ENCODE data around the gene PCID2. TPM values are rescaled to one million over a fixed set of nuclear protein-coding genes. Genes with fewer than 3 reads are reported as not detected.

The PCID2 gene
- total and polyA plus RNA-seq, 2 of the 13 experiments (the other 11 are each of a cell fraction or from before 2014, with no cell fraction given) = 65.0 to 111 TPM

DNA sequence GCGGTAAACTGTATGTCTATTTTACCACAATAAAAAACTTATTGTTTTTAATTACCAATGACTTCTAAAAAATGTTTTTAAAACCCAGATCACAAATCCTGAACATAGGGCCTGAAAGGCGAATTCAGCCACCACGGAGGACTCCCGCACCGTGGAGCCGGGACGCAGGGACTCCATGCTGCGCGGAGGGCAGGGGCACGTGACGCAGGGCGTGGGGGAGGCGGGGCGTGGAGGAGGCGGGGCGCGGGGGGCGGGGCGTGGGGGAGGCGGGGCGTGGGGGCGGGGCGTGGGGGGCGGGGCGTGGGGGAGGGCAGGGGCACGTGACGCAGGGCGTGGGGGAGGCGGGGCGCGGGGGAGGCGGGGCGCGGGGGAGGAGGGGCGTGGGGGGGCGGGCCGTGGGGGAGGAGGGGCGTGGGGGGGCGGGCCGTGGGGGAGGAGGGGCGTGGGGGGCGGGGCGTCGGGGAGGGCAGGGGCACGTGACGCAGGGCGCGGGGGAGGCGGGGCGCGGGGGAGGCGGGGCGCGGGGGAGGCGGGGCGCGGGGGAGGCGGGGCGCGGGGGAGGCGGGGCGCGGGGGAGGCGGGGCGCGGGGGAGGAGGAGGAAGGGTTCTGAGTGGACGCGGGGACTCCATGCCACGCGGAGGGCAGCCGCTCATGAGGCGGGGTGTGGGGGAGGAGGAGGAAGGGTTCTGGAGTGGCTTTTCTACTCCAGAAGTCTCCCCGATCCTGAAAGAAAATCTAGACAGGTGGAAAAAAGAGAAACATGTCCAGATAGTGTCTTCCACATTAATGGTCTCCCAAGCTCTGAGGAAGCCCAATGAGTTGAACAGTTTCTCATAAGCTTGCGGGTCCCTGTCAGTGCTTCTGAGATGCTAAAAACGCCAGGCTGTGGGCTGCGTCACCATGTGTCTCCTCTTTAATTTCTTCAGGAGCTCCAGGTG lies 54.4 kb downstream of the PCID2 start (continued):
- TF ChIP-seq, protein P1, sequence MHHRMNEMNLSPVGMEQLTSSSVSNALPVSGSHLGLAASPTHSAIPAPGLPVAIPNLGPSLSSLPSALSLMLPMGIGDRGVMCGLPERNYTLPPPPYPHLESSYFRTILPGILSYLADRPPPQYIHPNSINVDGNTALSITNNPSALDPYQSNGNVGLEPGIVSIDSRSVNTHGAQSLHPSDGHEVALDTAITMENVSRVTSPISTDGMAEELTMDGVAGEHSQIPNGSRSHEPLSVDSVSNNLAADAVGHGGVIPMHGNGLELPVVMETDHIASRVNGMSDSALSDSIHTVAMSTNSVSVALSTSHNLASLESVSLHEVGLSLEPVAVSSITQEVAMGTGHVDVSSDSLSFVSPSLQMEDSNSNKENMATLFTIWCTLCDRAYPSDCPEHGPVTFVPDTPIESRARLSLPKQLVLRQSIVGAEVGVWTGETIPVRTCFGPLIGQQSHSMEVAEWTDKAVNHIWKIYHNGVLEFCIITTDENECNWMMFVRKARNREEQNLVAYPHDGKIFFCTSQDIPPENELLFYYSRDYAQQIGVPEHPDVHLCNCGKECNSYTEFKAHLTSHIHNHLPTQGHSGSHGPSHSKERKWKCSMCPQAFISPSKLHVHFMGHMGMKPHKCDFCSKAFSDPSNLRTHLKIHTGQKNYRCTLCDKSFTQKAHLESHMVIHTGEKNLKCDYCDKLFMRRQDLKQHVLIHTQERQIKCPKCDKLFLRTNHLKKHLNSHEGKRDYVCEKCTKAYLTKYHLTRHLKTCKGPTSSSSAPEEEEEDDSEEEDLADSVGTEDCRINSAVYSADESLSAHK (CRISPR knock-in tag; IDR thresholded peaks at IDR 0.05; ENCODE audit: borderline replicate concordance) = 0 out of 2 replicates have a peak, but pooled peaks have one; percentile 15
- TF ChIP-seq ERF (CRISPR knock-in tag; IDR thresholded peaks at IDR 0.05) = no peak
- TF ChIP-seq, protein P2, sequence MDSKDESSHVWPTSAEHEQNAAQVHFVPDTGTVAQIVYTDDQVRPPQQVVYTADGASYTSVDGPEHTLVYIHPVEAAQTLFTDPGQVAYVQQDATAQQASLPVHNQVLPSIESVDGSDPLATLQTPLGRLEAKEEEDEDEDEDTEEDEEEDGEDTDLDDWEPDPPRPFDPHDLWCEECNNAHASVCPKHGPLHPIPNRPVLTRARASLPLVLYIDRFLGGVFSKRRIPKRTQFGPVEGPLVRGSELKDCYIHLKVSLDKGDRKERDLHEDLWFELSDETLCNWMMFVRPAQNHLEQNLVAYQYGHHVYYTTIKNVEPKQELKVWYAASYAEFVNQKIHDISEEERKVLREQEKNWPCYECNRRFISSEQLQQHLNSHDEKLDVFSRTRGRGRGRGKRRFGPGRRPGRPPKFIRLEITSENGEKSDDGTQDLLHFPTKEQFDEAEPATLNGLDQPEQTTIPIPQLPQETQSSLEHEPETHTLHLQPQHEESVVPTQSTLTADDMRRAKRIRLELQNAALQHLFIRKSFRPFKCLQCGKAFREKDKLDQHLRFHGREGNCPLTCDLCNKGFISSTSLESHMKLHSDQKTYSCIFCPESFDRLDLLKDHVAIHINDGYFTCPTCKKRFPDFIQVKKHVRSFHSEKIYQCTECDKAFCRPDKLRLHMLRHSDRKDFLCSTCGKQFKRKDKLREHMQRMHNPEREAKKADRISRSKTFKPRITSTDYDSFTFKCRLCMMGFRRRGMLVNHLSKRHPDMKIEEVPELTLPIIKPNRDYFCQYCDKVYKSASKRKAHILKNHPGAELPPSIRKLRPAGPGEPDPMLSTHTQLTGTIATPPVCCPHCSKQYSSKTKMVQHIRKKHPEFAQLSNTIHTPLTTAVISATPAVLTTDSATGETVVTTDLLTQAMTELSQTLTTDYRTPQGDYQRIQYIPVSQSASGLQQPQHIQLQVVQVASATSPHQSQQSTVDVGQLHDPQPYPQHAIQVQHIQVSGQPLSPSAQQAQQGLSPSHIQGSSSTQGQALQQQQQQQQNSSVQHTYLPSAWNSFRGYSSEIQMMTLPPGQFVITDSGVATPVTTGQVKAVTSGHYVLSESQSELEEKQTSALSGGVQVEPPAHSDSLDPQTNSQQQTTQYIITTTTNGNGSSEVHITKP (CRISPR knock-in tag; IDR thresholded peaks at IDR 0.05; ENCODE audit: low read depth) = 0 out of 2 replicates have a peak, but pooled peaks have one; percentile 22
- TF ChIP-seq, protein P3, sequence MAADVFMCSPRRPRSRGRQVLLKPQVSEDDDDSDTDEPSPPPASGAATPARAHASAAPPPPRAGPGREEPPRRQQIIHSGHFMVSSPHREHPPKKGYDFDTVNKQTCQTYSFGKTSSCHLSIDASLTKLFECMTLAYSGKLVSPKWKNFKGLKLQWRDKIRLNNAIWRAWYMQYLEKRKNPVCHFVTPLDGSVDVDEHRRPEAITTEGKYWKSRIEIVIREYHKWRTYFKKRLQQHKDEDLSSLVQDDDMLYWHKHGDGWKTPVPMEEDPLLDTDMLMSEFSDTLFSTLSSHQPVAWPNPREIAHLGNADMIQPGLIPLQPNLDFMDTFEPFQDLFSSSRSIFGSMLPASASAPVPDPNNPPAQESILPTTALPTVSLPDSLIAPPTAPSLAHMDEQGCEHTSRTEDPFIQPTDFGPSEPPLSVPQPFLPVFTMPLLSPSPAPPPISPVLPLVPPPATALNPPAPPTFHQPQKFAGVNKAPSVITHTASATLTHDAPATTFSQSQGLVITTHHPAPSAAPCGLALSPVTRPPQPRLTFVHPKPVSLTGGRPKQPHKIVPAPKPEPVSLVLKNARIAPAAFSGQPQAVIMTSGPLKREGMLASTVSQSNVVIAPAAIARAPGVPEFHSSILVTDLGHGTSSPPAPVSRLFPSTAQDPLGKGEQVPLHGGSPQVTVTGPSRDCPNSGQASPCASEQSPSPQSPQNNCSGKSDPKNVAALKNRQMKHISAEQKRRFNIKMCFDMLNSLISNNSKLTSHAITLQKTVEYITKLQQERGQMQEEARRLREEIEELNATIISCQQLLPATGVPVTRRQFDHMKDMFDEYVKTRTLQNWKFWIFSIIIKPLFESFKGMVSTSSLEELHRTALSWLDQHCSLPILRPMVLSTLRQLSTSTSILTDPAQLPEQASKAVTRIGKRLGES (CRISPR knock-in tag; IDR thresholded peaks at IDR 0.05; ENCODE audit: borderline replicate concordance) = 0 out of 2 replicates have a peak, but pooled peaks have one; percentile 23
- 0 out of 2 replicates have a peak, but pooled peaks have one; percentile 55 for TF ChIP-seq MEIS2 (CRISPR knock-in tag; IDR thresholded peaks at IDR 0.05)
- TF ChIP-seq BRD4 (CRISPR knock-in tag; IDR thresholded peaks at IDR 0.05) = peak; percentile 74
- TF ChIP-seq, protein P4, sequence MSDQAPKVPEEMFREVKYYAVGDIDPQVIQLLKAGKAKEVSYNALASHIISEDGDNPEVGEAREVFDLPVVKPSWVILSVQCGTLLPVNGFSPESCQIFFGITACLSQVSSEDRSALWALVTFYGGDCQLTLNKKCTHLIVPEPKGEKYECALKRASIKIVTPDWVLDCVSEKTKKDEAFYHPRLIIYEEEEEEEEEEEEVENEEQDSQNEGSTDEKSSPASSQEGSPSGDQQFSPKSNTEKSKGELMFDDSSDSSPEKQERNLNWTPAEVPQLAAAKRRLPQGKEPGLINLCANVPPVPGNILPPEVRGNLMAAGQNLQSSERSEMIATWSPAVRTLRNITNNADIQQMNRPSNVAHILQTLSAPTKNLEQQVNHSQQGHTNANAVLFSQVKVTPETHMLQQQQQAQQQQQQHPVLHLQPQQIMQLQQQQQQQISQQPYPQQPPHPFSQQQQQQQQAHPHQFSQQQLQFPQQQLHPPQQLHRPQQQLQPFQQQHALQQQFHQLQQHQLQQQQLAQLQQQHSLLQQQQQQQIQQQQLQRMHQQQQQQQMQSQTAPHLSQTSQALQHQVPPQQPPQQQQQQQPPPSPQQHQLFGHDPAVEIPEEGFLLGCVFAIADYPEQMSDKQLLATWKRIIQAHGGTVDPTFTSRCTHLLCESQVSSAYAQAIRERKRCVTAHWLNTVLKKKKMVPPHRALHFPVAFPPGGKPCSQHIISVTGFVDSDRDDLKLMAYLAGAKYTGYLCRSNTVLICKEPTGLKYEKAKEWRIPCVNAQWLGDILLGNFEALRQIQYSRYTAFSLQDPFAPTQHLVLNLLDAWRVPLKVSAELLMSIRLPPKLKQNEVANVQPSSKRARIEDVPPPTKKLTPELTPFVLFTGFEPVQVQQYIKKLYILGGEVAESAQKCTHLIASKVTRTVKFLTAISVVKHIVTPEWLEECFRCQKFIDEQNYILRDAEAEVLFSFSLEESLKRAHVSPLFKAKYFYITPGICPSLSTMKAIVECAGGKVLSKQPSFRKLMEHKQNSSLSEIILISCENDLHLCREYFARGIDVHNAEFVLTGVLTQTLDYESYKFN (CRISPR knock-in tag; conservative IDR thresholded peaks at IDR 0.05) = 0 out of 2 replicates have a peak, but pooled peaks have one; percentile 4
- TF ChIP-seq KMT2A (CRISPR knock-in tag; IDR thresholded peaks at IDR 0.05) = 0 out of 2 replicates have a peak, but pooled peaks have one; percentile 10
- 0 out of 2 replicates have a peak, but pooled peaks have one; percentile 12 for TF ChIP-seq ZNF143 (CRISPR knock-in tag; IDR thresholded peaks at IDR 0.05)
- TF ChIP-seq MAFK (conservative IDR thresholded peaks at IDR 0.05 in 1 of 2, IDR thresholded peaks at IDR 0.05 in 1 of 2; ENCODE audit: low read length in 2 of 2) = no peak
- TF ChIP-seq NCOA1 (CRISPR knock-in tag; IDR thresholded peaks at IDR 0.05) = no peak
- TF ChIP-seq, protein P5, sequence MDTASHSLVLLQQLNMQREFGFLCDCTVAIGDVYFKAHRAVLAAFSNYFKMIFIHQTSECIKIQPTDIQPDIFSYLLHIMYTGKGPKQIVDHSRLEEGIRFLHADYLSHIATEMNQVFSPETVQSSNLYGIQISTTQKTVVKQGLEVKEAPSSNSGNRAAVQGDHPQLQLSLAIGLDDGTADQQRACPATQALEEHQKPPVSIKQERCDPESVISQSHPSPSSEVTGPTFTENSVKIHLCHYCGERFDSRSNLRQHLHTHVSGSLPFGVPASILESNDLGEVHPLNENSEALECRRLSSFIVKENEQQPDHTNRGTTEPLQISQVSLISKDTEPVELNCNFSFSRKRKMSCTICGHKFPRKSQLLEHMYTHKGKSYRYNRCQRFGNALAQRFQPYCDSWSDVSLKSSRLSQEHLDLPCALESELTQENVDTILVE (CRISPR knock-in tag; IDR thresholded peaks at IDR 0.05) = peak; percentile 74
- TF ChIP-seq ZNF263 (CRISPR knock-in tag; IDR thresholded peaks at IDR 0.05) = peak; percentile 75

Measured in HepG2 (cell line).